Measurements from ENCODE around the gene VRK3.

Gene VRK3

DNA sequence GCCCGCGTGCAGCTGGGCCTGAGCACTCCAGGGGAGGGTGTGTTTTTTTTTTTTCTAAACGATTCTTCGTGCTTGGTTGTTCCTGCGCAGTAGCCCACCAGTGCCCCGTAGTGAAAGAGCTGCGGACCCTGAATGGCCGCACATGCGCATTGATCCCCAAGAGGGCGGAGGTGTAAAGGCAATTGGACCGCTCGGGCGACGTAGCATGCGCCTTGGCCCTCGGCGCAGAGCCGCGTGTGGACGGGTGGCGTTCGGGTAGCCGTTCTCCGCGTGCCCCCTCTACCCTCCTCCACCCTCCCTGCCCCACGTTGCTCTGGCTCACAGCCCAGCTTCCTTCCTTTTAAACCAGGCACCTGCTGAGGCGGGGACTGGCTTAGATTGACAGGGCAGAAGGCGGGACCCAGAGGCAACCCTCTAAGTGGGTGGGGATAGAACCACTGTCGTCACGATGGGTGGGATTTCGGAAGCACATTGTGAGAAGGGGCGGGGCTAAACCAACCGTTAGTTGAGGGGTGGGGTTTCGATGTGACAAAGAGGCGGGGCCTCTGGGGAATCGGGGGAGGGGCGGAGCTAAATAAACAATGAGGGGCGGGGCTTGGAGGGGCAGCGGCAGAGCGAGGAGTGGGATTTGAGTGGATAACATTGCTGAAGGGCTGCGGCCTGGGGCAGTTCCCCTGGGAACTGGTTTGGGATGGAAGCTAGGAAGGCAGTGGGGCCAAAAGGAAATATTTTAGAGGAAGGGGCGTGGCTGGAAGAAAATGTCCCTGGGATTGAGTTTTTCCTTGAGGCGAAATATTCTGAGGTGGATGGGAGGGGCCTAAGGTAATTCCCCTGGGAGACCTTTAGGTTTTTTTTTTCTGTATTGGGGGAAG is 95.3 kb downstream of the VRK3 start:
- DNase-seq, result peak; percentile 74

DNA sequence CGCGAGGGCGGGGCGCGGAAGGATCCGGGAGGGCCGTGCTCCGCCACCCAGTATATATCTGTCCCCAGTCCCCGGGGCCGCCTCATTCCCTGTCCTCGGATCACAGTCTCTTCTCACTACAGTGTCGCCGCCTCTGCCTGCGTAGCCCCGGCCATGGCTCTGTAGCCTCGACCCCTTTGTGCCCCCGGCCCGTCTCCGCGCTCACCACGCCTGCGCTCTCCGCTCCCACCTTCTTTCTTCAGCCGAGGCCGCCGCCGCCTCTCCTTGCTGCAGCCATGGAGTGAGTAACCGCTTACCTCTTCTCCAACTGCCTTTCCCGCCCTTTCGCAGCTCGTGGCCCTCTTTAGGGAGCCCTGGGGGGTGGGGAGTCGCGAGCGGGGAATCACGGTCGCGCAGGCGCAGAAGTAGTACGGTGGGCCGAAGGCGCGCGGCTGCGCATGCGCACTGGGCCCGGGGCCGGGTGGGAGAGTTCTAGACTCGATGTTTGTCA is 96.0 kb downstream of the VRK3 start, which contains the start of the genes ATF5 and NUP62:
Gene ATF5 (plus strand): TSS at position 85 of the 490 bp plus-strand sequence. CDS start 1,646 bp downstream, outside the sequence.
Gene NUP62 (minus strand): TSS at position 384 of the 490 bp plus-strand sequence. CDS start 19,697 bp downstream, outside the sequence.
- DNase-seq, result peak; percentile 80

- DNase-seq, result no peak
Measured at GRCh38 chr19:49927526-49928264, 97.5 kb downstream of the VRK3 start.

- no peak for DNase-seq
Measured at GRCh38 chr19:49926515-49926914, 98.7 kb downstream of the VRK3 start.

All from activated gamma-delta T cell (primary cell).